ENCODE results near the gene HES5.

- TF ChIP-seq, protein P1, sequence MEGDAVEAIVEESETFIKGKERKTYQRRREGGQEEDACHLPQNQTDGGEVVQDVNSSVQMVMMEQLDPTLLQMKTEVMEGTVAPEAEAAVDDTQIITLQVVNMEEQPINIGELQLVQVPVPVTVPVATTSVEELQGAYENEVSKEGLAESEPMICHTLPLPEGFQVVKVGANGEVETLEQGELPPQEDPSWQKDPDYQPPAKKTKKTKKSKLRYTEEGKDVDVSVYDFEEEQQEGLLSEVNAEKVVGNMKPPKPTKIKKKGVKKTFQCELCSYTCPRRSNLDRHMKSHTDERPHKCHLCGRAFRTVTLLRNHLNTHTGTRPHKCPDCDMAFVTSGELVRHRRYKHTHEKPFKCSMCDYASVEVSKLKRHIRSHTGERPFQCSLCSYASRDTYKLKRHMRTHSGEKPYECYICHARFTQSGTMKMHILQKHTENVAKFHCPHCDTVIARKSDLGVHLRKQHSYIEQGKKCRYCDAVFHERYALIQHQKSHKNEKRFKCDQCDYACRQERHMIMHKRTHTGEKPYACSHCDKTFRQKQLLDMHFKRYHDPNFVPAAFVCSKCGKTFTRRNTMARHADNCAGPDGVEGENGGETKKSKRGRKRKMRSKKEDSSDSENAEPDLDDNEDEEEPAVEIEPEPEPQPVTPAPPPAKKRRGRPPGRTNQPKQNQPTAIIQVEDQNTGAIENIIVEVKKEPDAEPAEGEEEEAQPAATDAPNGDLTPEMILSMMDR (optimal IDR thresholded peaks at IDR 0.05 in 1 of 3, IDR thresholded peaks at IDR 0.05 in 1 of 3, conservative IDR thresholded peaks at IDR 0.05 in 1 of 3; ENCODE audit: extremely low read depth in 1 of 3, insufficient read depth in 2 of 3, low read length in 3 of 3): no peak
- no peak for TF ChIP-seq EZH2 (IDR thresholded peaks at IDR 0.05; ENCODE audit: low read length)
These were observed 28.8 kb downstream of the HES5 start for GRCh38 chr1:2501041-2501819.

Measured in keratinocyte (primary cell).